Omental fat pad (tissue), 4 donors: ENCODE results near the gene NBDY. TPM values are rescaled to one million over a fixed set of nuclear protein-coding genes. Genes with fewer than 3 reads are reported as not detected.

ENCODE experiments used
- ATAC-seq: fragments of 150-250 bp; one replicate; pipeline ENCODE4 v1.9.1; 2016; ENCODE audit warnings: mild to moderate bottlenecking, moderate library complexity; ENCODE audit not compliant: low FRiP score
- DNase-seq: peaks from one replicate; pipeline ENCODE4 v3.0.0-alpha.2; 2019; ENCODE audit warnings: low spot score
- total RNA-seq, 4 donors: library from RNA; depleted of rRNA; stranded (reverse); fragments of >200 nt; gene quantifications; one replicate each; pipeline ENCODE4 v1.1.0, GENCODE V29; 2016
- TF ChIP-seq, protein P1 (sequence below), 3 donors: fragments of 450-650 bp; IDR thresholded peaks; one replicate each; pipeline ENCODE4 v1.5.1; 2016 to 2017; ENCODE audit warnings: antibody characterized with exemption in 3 of 3, mild to moderate bottlenecking in 3 of 3, moderate library complexity in 2 of 3

NBDY gene
- total RNA-seq, 4 donors from 2014 or later = 7.7 to 12.6 (median 9.4) TPM

DNA sequence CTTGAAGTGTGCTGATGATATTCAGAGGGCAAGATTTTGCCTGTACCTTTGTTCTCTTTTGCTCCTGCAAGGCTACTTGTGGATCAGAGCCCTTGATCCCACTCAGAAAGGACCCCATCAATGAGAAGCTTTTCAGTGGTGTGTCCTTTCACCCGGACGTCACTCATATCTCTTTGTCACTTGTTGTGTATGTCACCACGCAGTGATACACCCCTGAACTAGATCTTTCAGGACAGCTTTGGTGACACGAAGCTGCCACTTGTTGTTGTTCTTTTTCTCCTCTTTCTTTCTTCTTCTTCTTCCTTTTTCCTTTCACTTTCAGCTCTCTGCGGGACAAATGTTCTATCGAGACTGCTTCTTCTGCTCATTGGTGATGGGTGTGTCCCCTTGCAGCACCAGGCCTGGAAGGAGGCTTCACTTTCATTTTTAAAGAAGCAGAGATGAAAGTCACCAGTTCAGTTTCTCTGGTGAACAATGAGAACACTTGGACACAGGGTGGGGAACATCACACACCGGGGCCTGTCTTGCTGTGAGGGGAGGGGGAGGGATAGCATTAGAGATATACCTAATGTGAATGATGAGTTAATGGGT lies 83.6 kb downstream of the NBDY start:
- TF ChIP-seq, protein P1, sequence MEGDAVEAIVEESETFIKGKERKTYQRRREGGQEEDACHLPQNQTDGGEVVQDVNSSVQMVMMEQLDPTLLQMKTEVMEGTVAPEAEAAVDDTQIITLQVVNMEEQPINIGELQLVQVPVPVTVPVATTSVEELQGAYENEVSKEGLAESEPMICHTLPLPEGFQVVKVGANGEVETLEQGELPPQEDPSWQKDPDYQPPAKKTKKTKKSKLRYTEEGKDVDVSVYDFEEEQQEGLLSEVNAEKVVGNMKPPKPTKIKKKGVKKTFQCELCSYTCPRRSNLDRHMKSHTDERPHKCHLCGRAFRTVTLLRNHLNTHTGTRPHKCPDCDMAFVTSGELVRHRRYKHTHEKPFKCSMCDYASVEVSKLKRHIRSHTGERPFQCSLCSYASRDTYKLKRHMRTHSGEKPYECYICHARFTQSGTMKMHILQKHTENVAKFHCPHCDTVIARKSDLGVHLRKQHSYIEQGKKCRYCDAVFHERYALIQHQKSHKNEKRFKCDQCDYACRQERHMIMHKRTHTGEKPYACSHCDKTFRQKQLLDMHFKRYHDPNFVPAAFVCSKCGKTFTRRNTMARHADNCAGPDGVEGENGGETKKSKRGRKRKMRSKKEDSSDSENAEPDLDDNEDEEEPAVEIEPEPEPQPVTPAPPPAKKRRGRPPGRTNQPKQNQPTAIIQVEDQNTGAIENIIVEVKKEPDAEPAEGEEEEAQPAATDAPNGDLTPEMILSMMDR (IDR thresholded peaks at IDR 0.05) = no peak
- DNase-seq (no peak), ATAC-seq (no peak)

GRCh38 chrX:56813318-56813837 lies 84.3 kb downstream of the NBDY start:
- peak; percentile 89 for ATAC-seq
- TF ChIP-seq, protein P1 (IDR thresholded peaks at IDR 0.05) = no peak
- no peak for DNase-seq

GRCh38 chrX:56817179-56817578 lies 88.1 kb downstream of the NBDY start:
- TF ChIP-seq, protein P1 (IDR thresholded peaks at IDR 0.05) = no peak
- DNase-seq (no peak), ATAC-seq (no peak)

- DNase-seq (no peak), ATAC-seq (no peak)
- TF ChIP-seq, protein P1 (IDR thresholded peaks at IDR 0.05) = no peak
Observed at GRCh38 chrX:56826020-56826419, 97.0 kb downstream of the NBDY start.

GRCh38 chrX:56833626-56834025 lies 104.6 kb downstream of the NBDY start:
- no peak for DNase-seq
- ATAC-seq = no peak

GRCh38 chrX:56853436-56853835 lies 124.4 kb downstream of the NBDY start:
- no peak for ATAC-seq
- TF ChIP-seq, protein P1 (IDR thresholded peaks at IDR 0.05) = no peak
- no peak for DNase-seq

More at GRCh38 chrX:56833626-56834025, 104.6 kb downstream of the NBDY start:
- TF ChIP-seq, protein P1 (IDR thresholded peaks at IDR 0.05) = no peak

DNA sequence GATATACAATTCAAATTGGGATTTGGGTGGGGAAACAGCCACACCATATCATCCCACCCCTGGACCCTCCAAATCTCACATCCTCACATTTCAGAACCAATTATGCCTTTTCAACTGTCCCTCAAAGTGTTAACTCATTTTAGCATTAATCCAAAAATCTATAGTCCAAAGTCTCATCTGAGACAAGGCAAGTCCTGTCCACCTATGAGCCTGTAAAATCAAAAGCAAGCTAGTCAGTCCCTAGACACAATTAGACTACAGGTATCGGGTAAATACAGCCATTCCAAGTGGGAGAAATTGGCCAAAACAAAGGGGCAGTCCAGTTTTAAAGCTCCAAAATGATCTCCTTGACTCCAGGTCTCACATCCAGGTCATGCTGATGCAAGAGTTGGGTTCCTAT lies 128.0 kb downstream of the NBDY start:
- ATAC-seq (no peak), DNase-seq (no peak)
- TF ChIP-seq, protein P1 (IDR thresholded peaks at IDR 0.05) = no peak
